Lung (tissue), 12 donors: ENCODE data around the gene CUL3. TPM values are rescaled to one million over a fixed set of nuclear protein-coding genes. Genes with fewer than 3 reads are reported as not detected.
"Not testable (repeated sequence)": the region's sequence is repeated elsewhere in the genome, so short reads cannot be mapped to it uniquely, and the experiment has no call there.

Experiments
- ATAC-seq: fragments of 200-7000 bp; cut with Tn5 transposase; one replicate; pipeline ENCODE4 v1.9.1; 2020; ENCODE audit warnings: moderate number of reproducible peaks; ENCODE audit not compliant: insufficient read depth, low FRiP score
- DNase-seq, 3 donors: peaks; one replicate each; pipeline ENCODE4 v3.0.0-alpha.2; 2013 to 2017
- H3K27ac ChIP-seq, 2 donors: one replicate each; pipeline ENCODE4 v1.5.1; 2013; ENCODE audit warnings: mild to moderate bottlenecking in 2 of 2, moderate library complexity in 2 of 2, control low read depth in 1 of 2, inconsistent platforms in 1 of 2, low read depth in 1 of 2, low read length in 1 of 2
- H3K27me3 ChIP-seq, 3 donors: one replicate each; pipeline ENCODE4 v1.5.1; 2013; ENCODE audit warnings: low read length in 2 of 3; ENCODE audit not compliant: control insufficient read depth in 3 of 3, insufficient read depth in 3 of 3
- H3K36me3 ChIP-seq, 4 donors: one replicate each; pipeline ENCODE4 v1.5.1; 2013; ENCODE audit warnings: low read length in 4 of 4, mild to moderate bottlenecking in 1 of 4, moderate library complexity in 1 of 4; ENCODE audit not compliant: control insufficient read depth in 4 of 4, insufficient read depth in 4 of 4
- H3K4me1 ChIP-seq, 5 donors: one replicate each; pipeline ENCODE4 v1.5.1; 2013; ENCODE audit warnings: low read length in 5 of 5, mild to moderate bottlenecking in 2 of 5, moderate library complexity in 1 of 5; ENCODE audit not compliant: control insufficient read depth in 5 of 5, insufficient read depth in 5 of 5
- H3K4me3 ChIP-seq: one replicate; pipeline ENCODE4 v1.5.1; 2013; ENCODE audit warnings: mild to moderate bottlenecking, control low read depth, moderate library complexity
- H3K9ac ChIP-seq, 2 donors: one replicate each; pipeline ENCODE4 v1.5.1; 2013; ENCODE audit warnings: low read length in 2 of 2, control low read depth in 1 of 2; ENCODE audit not compliant: insufficient read depth in 1 of 2
- H3K9me3 ChIP-seq, 4 donors: one replicate each; pipeline ENCODE4 v1.5.1; 2013; ENCODE audit warnings: low read length in 3 of 4, mild to moderate bottlenecking in 1 of 4, moderate library complexity in 1 of 4; ENCODE audit not compliant: control insufficient read depth in 4 of 4, insufficient read depth in 3 of 4
- CTCF ChIP-seq: IDR thresholded peaks from 2 replicates; pipeline ENCODE4 v1.5.1; 2012; ENCODE audit warnings: mild to moderate bottlenecking; ENCODE audit errors: control extremely low read depth, extremely low read depth
- WGBS, 2 donors: extraction: QIAGEN DNeasy Blood & Tissue Kit; methylation state at CpG; one replicate each; pipeline ENCODE4 v1.1.7; 2013; 5-methylcytosine and 5-hydroxymethylcytosine counted together
- polyA plus RNA-seq, 2 donors: library from polyadenylated mRNA; stranded (reverse); fragments of 200-250 nt; gene quantifications; one replicate each; pipeline ENCODE4 v1.2.1, GENCODE V29; 2013
- total RNA-seq, 2 donors: library from RNA; depleted of rRNA in 1 of 2; stranded (reverse); fragments of >200 nt in 1 of 2; gene quantifications; one replicate each; pipeline ENCODE4 v1.2.1, GENCODE V29; 2014 to 2021
- donor health status: control.
- donor health status: control.
- donor health status: Bipolar disorder and iron deficiency.
- donor health status: healthy.
- donor health status: DM: yes; HTN: yes; CAD: no.

CUL3 gene
- total and polyA plus RNA-seq, 4 donors, result 45.5 to 120 (median 64.6) TPM

- Histone ChIP-seq H3K4me3 (no peak overlapping the region), H3K36me3 (peaks cover 0 to 5% (median 2%) of the 10 kb centered on the region in 4 donors), H3K27me3 (no peaks in the 10 kb centered on the region), H3K4me1 (peaks cover 0 to 26% (median 3%) of the 10 kb centered on the region in 5 donors), H3K9me3 (no peaks in the 10 kb centered on the region), H3K27ac (no peak overlapping the region), H3K9ac (no peak overlapping the region)
- 47 to 76% methylated on average over 1 of the region's 1 CpG for WGBS, 2 donors
- TF ChIP-seq CTCF, result no peak
- ATAC-seq (no peak), DNase-seq (no peak)
Measured at GRCh38 chr2:224525774-224526173, 59.4 kb downstream of the CUL3 start.

- Histone ChIP-seq H3K4me1 (peaks cover 5 to 33% (median 10%) of the 10 kb centered on the region in 5 donors), H3K9ac (no peak overlapping the region), H3K27me3 (no peaks in the 10 kb centered on the region), H3K4me3 (no peak overlapping the region), H3K27ac (no peak overlapping the region), H3K9me3 (no peaks in the 10 kb centered on the region), H3K36me3 (peaks cover 0 to 5% (median 2%) of the 10 kb centered on the region in 4 donors)
- no peak for TF ChIP-seq CTCF
- ATAC-seq (no peak), DNase-seq (no peak)
- 89 to 91% methylated on average over 2 of the region's 2 CpGs for WGBS, 2 donors
Measured at GRCh38 chr2:224524657-224525056, 60.5 kb downstream of the CUL3 start.

GRCh38 chr2:224523626-224524577 lies 61.3 kb downstream of the CUL3 start:
- peak overlapping the region in 1 of 2 donors; percentile 45 for H3K27ac ChIP-seq
- DNase-seq (peak in 1 of 3 donors; percentile 33), ATAC-seq (no peak)
- peaks cover 0 to 3% (median 2%) of the 10 kb centered on the region in 4 donors for H3K36me3 ChIP-seq
- H3K4me3 ChIP-seq, result no peak overlapping the region
- no peaks in the 10 kb centered on the region for H3K27me3 ChIP-seq
- H3K4me1 ChIP-seq, result peaks cover 5 to 37% (median 10%) of the 10 kb centered on the region in 5 donors
- no peak for TF ChIP-seq CTCF
- WGBS, 2 donors, result 48 to 51% methylated on average over 6 of the region's 6 CpGs
- H3K9me3 ChIP-seq, result no peaks in the 10 kb centered on the region
- H3K9ac ChIP-seq, result no peak overlapping the region

GRCh38 chr2:224522483-224522882 lies 62.7 kb downstream of the CUL3 start:
- 97 to 98% methylated on average over 10 of the region's 10 CpGs for WGBS, 2 donors
- ATAC-seq, H3K27ac ChIP-seq, H3K27me3 ChIP-seq, DNase-seq, H3K36me3 ChIP-seq, H3K9me3 ChIP-seq, H3K9ac ChIP-seq, H3K4me3 ChIP-seq: not testable (repeated sequence)
- H3K4me1 ChIP-seq, result peaks cover 5 to 28% (median 10%) of the 10 kb centered on the region in 5 donors
